Thyroid gland (tissue), 4 donors: Measurements from ENCODE around the gene NRN1L.

Experiments used
- CTCF ChIP-seq, 6 experiments: fragments of 200-600 bp in 3 of 6; fragments of 450-650 bp in 3 of 6; sonication (generic) in 3 of 6; IDR thresholded peaks; one replicate each; pipeline ENCODE4 v1.5.1; 2016 to 2019; ENCODE audit warnings: antibody characterized with exemption in 6 of 6, mild to moderate bottlenecking in 2 of 6, inconsistent platforms in 1 of 6, moderate library complexity in 1 of 6
- POLR2A ChIP-seq, 2 donors: fragments of 450-650 bp; IDR thresholded peaks; one replicate each; pipeline ENCODE4 v1.6.1; 2017; ENCODE audit warnings: antibody characterized with exemption in 2 of 2, mild to moderate bottlenecking in 2 of 2, moderate library complexity in 1 of 2

DNA sequence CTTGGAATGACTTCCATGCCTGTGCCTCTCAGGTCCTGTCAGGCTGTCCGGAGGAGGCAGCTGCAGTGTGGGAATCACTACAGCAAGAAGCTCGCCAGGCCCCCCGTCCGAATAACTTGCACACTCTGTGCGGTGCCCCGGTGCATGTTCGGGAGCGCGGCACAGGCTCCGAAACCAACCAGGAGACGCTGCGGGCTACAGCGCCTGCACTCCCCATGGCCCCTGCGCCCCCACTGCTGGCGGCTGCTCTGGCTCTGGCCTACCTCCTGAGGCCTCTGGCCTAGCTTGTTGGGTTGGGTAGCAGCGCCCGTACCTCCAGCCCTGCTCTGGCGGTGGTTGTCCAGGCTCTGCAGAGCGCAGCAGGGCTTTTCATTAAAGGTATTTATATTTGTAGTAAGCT is 1.3 kb downstream of the NRN1L start:
- no peak for TF ChIP-seq CTCF (IDR thresholded peaks at IDR 0.05)
- no peak for TF ChIP-seq POLR2A (IDR thresholded peaks at IDR 0.05)
